PC-3 (cell line): Measurements from ENCODE around the gene NDUFS2. TPM values are rescaled to one million over a fixed set of nuclear protein-coding genes. Genes with fewer than 3 reads are reported as not detected.

Experiments used
- ATAC-seq: fragments of 200-7000 bp; cut with Tn5 transposase; 2 replicates; pipeline ENCODE4 v1.9.1; 2020; ENCODE audit warnings: mild to moderate bottlenecking, moderate library complexity
- BruUV-seq: library from RNA; stranded (reverse); fragments of 400-500 nt; replicated peaks from 2 replicates; lab custom pipeline; 2021; lab: Mats Ljungman, UMichigan
- CTCF ChIA-PET: fragments of 300-600 bp; sonication (Branson Sonifier 250); formaldehyde crosslinking; loops from one replicate; lab custom pipeline; 2022; ENCODE audit warnings: antibody characterized with exemption; lab: Charles Lee
- POLR2A ChIA-PET: fragments of 300-600 bp; sonication (Branson Sonifier 250); formaldehyde crosslinking; loops from one replicate; lab custom pipeline; 2022; ENCODE audit warnings: antibody characterized with exemption; ENCODE audit not compliant: unreplicated experiment; lab: Charles Lee
- DNase-seq: peaks from one replicate; pipeline ENCODE4 v3.0.0-alpha.2; 2015
- H2AFZ ChIP-seq: fragments of 300-600 bp; sonication (generic); 2 replicates; pipeline ENCODE4 v1.6.0; 2016; ENCODE audit warnings: antibody characterized with exemption, low read length
- H3F3A ChIP-seq: fragments of 300-600 bp; sonication (generic); one replicate; pipeline ENCODE4 v1.6.0; 2017; ENCODE audit warnings: antibody characterized with exemption, low read length, control low read depth, mild to moderate bottlenecking; ENCODE audit not compliant: unreplicated experiment
- H3K27ac ChIP-seq: fragments of 300-600 bp; sonication (generic); 2 replicates; pipeline ENCODE4 v1.5.1; 2016; ENCODE audit warnings: mild to moderate bottlenecking, low read length
- H3K27me3 ChIP-seq: fragments of 300-600 bp; sonication (generic); 2 replicates; pipeline ENCODE4 v1.6.1; 2016; ENCODE audit warnings: low read length, mixed read lengths
- H3K36me3 ChIP-seq: fragments of 300-600 bp; sonication (generic); 2 replicates; pipeline ENCODE4 v1.6.1; 2016; ENCODE audit warnings: low read depth, mixed run types, low read length, mixed read lengths
- H3K4me1 ChIP-seq: fragments of 300-600 bp; sonication (generic); 2 replicates; pipeline ENCODE4 v1.5.1; 2016; ENCODE audit warnings: low read length; ENCODE audit not compliant: insufficient read depth
- H3K4me2 ChIP-seq: fragments of 300-600 bp; sonication (generic); 2 replicates; pipeline ENCODE4 v1.6.0; 2016; ENCODE audit warnings: low read length
- H3K4me3 ChIP-seq: fragments of 300-600 bp; sonication (generic); 2 replicates; pipeline ENCODE4 v1.5.1; 2016; ENCODE audit warnings: mild to moderate bottlenecking, low read length, mixed read lengths
- H3K79me2 ChIP-seq: fragments of 300-600 bp; sonication (generic); 2 replicates; pipeline ENCODE4 v1.6.1; 2017; ENCODE audit warnings: low read length, mixed read lengths
- H3K9ac ChIP-seq: fragments of 300-600 bp; sonication (generic); 2 replicates; pipeline ENCODE4 v1.6.0; 2016; ENCODE audit warnings: mild to moderate bottlenecking, low read length
- H3K9me2 ChIP-seq: fragments of 300-600 bp; sonication (generic); replicated peaks from 2 replicates; pipeline ENCODE4 v1.6.1; 2016; ENCODE audit warnings: mixed run types, low read length, mixed read lengths
- H3K9me3 ChIP-seq: fragments of 300-600 bp; sonication (generic); 2 replicates; pipeline ENCODE4 v1.6.1; 2016; ENCODE audit warnings: low read length, mixed read lengths
- H4K20me1 ChIP-seq: fragments of 300-600 bp; sonication (generic); 2 replicates; pipeline ENCODE4 v1.6.1; 2016; ENCODE audit warnings: low read length, mixed read lengths
- EZH2 ChIP-seq: fragments of 300-600 bp; sonication (generic); IDR thresholded peaks from one replicate; pipeline ENCODE4 v1.6.1; 2017; ENCODE audit warnings: antibody characterized with exemption, mild to moderate bottlenecking, low read length; ENCODE audit not compliant: unreplicated experiment
- EZH2phosphoT487 ChIP-seq: fragments of 300-600 bp; sonication (generic); IDR thresholded peaks from 2 replicates; pipeline ENCODE4 v1.6.1; 2018; ENCODE audit warnings: mild to moderate bottlenecking, antibody characterized with exemption, low read length, borderline replicate concordance
- intact Hi-C: fragments of 100-400 bp; cut with micrococcal nuclease; formaldehyde crosslinking; loops from 2 replicates; pipeline ENCODE4 v1.9.0; 2023
- total RNA-seq: library from RNA; depleted of rRNA; stranded (reverse); fragments of >200 nt; gene quantifications from 2 replicates; pipeline ENCODE4 v1.2.3, GENCODE V29; 2014
- TF ChIP-seq, protein P1 (sequence below): fragments of 300-600 bp; sonication (generic); conservative IDR thresholded peaks from 2 replicates; pipeline ENCODE4 v1.5.1; 2017; ENCODE audit warnings: antibody characterized with exemption, low read depth, mild to moderate bottlenecking, low read length

Gene NDUFS2
- total RNA-seq, 1 experiment from 2014 or later: 168 TPM

- no peak overlapping the region for H3K4me3 ChIP-seq
- H3K4me1 ChIP-seq: no peaks in the 10 kb centered on the region
- intact Hi-C loops: no loop called here
- H3K79me2 ChIP-seq: no peaks in the 10 kb centered on the region
- no peak for TF ChIP-seq EZH2
- TF ChIP-seq, protein P1, sequence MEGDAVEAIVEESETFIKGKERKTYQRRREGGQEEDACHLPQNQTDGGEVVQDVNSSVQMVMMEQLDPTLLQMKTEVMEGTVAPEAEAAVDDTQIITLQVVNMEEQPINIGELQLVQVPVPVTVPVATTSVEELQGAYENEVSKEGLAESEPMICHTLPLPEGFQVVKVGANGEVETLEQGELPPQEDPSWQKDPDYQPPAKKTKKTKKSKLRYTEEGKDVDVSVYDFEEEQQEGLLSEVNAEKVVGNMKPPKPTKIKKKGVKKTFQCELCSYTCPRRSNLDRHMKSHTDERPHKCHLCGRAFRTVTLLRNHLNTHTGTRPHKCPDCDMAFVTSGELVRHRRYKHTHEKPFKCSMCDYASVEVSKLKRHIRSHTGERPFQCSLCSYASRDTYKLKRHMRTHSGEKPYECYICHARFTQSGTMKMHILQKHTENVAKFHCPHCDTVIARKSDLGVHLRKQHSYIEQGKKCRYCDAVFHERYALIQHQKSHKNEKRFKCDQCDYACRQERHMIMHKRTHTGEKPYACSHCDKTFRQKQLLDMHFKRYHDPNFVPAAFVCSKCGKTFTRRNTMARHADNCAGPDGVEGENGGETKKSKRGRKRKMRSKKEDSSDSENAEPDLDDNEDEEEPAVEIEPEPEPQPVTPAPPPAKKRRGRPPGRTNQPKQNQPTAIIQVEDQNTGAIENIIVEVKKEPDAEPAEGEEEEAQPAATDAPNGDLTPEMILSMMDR: no peak
- no peak for TF ChIP-seq EZH2phosphoT487
- ATAC-seq: peak; percentile 18
- no peak overlapping the region for H2AFZ ChIP-seq
- no peaks in the 10 kb centered on the region for H4K20me1 ChIP-seq
- DNase-seq: no peak
- no peaks in the 10 kb centered on the region for H3K9me2 ChIP-seq
- ChIA-PET POLR2A (interaction anchor here (0.6 kb wide), 1 partner anchor 32 kb away, joined by 17 read pairs; no protein-coding TSS in a partner anchor), CTCF (no interaction called here)
- no peaks in the 10 kb centered on the region for H3K36me3 ChIP-seq
- no TSS peak for BruUV-seq
- no peaks in the 10 kb centered on the region for H3F3A ChIP-seq
- H3K4me2 ChIP-seq: no peak overlapping the region
- no peak overlapping the region for H3K27ac ChIP-seq
- H3K27me3 ChIP-seq: no peaks in the 10 kb centered on the region
- no peak overlapping the region for H3K9ac ChIP-seq
- H3K9me3 ChIP-seq: no peaks in the 10 kb centered on the region
Observed at GRCh38 chr1:161235957-161236775, 34.0 kb downstream of the NDUFS2 start.

GRCh38 chr1:161238039-161238473, 35.9 kb downstream of the NDUFS2 start, which contains the start of gene NR1I3:
NR1I3 (minus strand) TSS chr1:161238203; CDS start chr1:161236565, 1,638 bp downstream.
- intact Hi-C loops: no loop called here
- DNase-seq (no peak), ATAC-seq (no peak)
- BruUV-seq: no TSS peak
- ChIA-PET CTCF (no interaction called here), POLR2A (interaction anchor here (0.7 kb wide), 1 partner anchor 29 kb away, joined by 4 read pairs; no protein-coding TSS in a partner anchor)
- H3K27ac ChIP-seq: no peak within 1 kb of the TSS
- no peaks in the 10 kb centered on the region for H3F3A ChIP-seq
- no peaks in the 10 kb centered on the region for H4K20me1 ChIP-seq
- H3K9me2 ChIP-seq: 0 out of 2 replicates have a peak, but pooled peaks cover 5% of the 10 kb centered on the region
- H3K4me2 ChIP-seq: no peak within 1 kb of the TSS
- no peak for TF ChIP-seq EZH2
- no peak for TF ChIP-seq EZH2phosphoT487
- TF ChIP-seq, protein P1: no peak
- no peak within 1 kb of the TSS for H2AFZ ChIP-seq
- no peak within 1 kb of the TSS for H3K4me3 ChIP-seq
- no peaks in the 10 kb centered on the region for H3K9me3 ChIP-seq
- no peaks in the 10 kb centered on the region for H3K79me2 ChIP-seq
- H3K27me3 ChIP-seq: no peaks in the 10 kb centered on the region
- peaks cover 9% of the 10 kb centered on the region for H3K4me1 ChIP-seq
- H3K36me3 ChIP-seq: no peaks in the 10 kb centered on the region
- no peak within 1 kb of the TSS for H3K9ac ChIP-seq

DNA sequence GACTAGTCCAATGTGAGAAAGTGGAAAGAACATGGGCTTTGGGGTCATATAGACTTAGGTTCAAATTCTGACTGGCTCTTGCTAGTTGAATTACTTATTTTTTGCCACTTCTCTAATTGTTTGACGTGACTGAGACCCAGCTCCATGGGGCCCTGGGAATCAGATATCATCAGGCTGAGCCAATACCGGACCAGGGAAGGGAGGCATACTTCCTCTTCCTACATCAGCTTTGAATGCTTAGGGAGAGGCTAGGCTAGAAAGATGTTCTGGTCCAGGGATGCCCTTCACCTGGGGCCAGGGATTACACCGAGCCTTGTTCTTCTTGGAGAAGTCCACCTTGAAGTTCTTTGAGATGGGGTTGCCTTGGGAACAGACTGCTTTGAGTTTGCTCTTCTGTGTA, 39.5 kb downstream of the NDUFS2 start:
- H3K9me2 ChIP-seq: 0 out of 2 replicates have a peak, but pooled peaks cover 5% of the 10 kb centered on the region
- H3K27ac ChIP-seq: no peak overlapping the region
- DNase-seq: no peak
- no peak overlapping the region for H3K9ac ChIP-seq
- no peaks in the 10 kb centered on the region for H3K36me3 ChIP-seq
- no peaks in the 10 kb centered on the region for H4K20me1 ChIP-seq
- ATAC-seq: no peak
- peaks cover 9% of the 10 kb centered on the region for H3K4me1 ChIP-seq
- no peaks in the 10 kb centered on the region for H3K79me2 ChIP-seq
- H3F3A ChIP-seq: no peaks in the 10 kb centered on the region
- intact Hi-C loops: no loop called here
- ChIA-PET CTCF (no interaction called here), POLR2A (no interaction called here)
- H3K4me2 ChIP-seq: no peak overlapping the region
- H3K9me3 ChIP-seq: no peaks in the 10 kb centered on the region
- no TSS peak for BruUV-seq
- H2AFZ ChIP-seq: no peak overlapping the region
- H3K27me3 ChIP-seq: no peaks in the 10 kb centered on the region
- H3K4me3 ChIP-seq: no peak overlapping the region
- TF ChIP-seq EZH2: no peak
- TF ChIP-seq, protein P1: no peak
- TF ChIP-seq EZH2phosphoT487: no peak
